DMS153 (cell line): ENCODE measurements around the gene CEP131.

Source experiments
- DNase-seq: peaks from one replicate; lab custom pipeline; 2025; lab: John Stamatoyannopoulos, UW

The CEP131 gene

DNA sequence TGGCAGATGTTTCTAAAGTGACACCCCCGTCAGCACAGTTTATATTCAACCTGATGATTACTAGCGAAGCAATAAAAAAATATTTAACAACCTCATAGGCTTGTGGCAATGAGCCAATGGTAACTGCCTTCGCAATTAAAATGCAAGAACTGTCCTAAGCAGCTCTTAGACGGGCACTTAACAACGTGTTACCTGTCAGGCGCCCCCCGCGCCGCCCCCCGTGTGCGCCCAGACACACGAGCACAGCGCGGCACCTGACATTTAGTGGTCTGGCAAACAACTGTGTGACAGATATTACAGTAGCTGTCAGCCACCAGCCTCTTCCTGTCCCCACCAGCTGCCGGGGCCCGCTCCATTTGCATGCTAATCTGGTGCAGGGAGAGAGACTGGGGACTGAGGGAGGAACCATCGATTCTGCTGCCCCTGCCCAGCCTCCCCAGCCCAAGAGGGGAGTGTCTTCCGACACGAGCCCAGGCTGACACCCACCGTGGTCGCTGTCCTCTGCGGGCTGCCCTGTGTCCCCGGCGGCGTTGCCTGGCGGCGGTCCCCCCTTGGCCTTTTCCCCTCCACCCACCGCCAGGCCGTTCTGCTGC is 29.0 kb upstream of the CEP131 start:
- DNase-seq = peak; percentile 82

GRCh38 chr17:81251094-81251708 is 28.4 kb upstream of the CEP131 start:
- DNase-seq = no peak

DNA sequence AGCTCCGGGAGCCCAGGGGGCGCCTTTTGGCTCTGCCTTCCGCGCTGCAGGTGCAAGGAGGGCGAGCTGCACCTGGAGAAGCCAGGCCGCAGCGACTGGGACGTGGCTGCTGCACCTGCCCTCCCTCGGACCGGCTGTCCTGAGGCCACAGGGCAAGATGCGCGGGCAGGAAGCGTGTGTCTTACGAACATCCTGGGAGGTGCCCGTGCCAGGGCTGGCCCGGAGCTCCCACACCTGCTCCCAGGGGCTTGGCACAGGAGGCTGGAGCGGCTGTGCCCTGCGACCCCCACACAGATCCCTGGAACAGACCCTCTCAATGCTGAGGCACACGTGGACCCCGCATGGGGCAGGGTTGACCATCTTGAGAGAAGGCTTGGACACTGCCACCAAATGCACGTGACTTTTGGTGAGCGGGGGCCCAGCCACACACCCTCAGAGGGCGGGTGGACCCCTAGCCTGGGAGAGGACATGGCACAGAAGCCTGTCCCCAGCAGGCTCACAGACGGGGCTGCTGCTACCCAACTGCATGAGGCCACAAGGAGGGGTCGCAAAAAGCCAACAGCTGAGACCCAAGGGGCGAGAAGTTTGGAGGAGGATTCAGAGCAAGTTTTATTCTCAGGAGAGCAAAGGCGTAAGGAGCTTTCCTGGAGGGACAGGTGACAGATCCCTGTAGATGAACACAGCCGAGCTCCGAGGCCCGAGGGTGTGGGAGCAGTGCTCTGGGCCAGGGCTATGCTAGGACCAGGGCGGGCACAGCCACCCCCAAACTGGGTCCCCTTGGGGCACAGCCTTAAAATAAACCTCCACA is 27.7 kb upstream of the CEP131 start:
- DNase-seq = peak; percentile 15

- no peak for DNase-seq
Measured at GRCh38 chr17:81249223-81250040, 26.7 kb upstream of the CEP131 start.

DNA sequence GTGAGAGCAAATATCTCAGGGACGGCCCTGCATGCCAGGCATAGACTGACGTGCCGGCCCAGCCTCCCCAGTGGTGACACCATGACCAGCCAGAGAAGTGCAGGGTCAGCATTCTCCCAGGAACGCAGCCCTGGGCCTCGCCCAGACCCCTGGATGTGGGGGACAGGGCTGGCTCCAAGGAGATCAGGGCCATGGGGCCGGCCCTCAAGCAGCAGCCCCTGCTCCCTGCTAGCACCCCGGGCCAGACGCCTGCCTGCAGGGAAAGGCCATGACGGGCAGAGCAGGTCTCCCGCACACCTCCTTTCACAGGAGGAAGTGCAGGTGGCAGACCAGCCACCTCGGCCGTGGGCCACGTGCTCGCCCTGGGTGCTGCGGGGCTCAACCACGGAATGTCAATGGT is 25.9 kb upstream of the CEP131 start:
- no peak for DNase-seq

DNA sequence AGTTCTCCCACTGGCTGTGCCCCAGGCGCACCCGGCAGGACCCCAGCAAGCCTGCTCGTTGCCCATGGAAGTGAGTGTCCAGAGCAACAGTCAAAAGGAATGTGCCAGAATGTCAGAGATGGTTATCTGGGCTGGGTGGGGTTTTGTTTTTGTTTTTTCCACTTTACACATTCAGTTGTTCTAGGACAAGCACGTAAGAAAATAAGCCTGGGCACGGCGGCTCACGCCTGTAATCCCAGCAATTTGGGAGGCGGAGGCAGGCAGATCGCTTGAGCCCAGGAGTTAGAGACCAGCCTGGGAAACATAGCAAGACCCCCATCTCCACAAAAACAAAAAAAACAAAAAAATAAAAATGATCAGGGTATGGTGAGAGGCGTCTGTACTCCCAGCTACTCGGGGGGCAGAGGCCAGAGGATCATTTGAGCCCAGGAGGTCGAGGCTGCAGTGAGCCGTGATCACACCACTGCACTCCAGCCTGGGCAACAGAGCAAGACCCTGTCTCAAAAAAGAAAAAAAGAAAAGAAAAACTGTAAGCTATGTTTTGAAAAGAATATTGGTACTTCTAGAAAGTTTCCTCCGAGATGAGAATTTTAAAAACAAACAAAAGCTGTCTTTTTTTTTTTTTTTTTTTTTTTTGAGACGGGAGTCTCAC is 24.7 kb upstream of the CEP131 start:
- DNase-seq = no peak

DNA sequence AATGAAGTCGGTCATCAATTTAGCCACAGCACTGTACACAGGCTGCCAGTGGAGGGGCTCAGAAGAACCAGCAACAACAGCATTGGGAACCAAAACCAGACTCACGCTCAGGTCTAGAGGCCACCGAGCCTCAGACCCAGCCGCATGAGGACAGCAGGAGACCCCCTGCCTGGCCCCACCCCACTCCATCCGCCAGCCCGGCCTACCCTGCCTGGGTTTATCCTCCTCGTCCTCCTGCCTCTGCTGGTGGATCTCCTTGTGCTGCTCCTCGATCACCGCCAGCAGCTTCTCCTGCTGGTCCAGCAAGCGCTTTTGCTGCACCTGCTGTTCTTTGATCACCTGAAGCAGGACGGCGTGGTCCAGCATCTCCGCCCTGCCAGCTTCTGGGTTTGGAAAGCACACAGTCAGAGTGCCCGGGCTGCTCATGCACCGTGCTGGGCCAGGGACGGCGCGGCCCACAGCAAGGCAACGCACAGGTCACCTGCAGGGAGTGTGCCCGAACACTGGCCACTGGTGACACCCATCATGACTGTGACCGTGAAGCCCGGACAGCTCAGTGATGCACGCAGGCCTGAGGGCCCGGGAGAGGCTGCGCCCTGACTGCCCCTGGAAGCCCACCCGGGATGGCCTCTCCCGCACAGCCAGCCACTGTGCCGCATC is 24.0 kb upstream of the CEP131 start:
- no peak for DNase-seq

DNA sequence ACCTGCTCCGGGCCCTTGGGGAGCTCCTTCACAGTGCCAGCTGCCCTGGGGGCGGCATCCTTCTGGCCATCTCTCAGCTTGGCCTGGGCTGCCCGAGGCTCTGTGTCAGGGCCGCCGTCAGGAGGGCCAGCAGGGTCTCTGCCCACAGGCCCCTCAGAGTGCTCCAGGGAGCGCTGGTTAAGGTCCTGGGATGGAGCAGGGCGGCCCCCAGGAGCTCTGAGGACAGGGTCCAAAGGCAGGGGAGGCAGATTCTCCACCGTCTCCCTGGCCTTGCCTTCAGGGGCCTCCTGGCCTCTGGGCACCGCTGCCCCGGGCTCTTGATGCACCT is 23.5 kb upstream of the CEP131 start:
- DNase-seq = no peak

DNA sequence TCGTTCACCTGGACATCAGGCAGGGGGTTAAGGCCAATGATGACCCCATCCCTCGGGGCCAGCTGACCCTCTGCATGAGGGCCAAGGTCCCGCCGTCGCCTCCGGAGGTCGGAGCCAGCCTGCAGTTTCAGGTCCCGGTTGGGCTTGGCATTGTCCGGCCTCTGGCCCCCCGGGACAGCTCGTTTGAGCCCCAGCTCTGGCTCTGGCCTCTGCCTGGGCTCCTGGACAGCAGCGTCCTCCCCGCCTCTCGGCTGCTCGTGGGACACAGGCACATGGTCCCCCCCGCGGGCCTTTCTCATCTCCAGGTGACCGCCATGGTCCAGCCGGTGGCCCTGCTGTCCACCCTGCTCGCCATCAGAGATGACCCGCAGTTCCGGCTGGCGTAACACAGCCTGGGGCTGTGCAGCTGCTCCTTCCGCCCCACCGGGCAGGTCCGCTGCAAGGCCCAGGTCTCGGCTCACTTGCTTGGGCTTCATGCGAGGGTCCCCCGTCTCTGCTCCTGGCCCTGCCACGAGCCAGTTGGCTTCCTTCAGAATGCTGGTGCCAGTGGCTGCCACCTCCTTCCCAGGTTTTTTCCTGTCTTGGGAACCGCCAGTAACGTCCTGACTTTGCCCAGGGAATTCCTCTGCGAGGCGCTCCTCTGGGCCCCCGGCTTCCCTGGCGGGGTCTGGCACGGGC is 23.0 kb upstream of the CEP131 start:
- no peak for DNase-seq

GRCh38 chr17:81245024-81245664 is 22.4 kb upstream of the CEP131 start:
- no peak for DNase-seq

- DNase-seq = no peak
Measured at GRCh38 chr17:81244358-81245023, 21.7 kb upstream of the CEP131 start.

DNA sequence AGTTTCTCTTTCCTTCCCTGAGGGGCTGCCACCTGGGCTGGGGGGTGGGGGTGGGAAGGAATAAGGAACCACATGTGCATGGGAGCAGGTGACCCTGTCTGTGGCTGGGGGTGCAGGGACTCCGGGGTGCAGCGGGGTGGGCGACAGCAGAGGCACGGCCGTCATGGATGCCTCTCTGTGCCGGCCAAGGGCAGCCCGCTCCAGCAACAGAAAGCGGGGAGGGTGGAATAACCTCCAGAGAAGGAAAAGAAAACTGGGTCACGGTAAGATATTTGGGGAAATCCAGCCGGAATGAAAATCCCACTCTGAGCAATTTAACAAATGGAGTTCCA is 20.5 kb upstream of the CEP131 start:
- DNase-seq = no peak

GRCh38 chr17:81242421-81243332 is 19.9 kb upstream of the CEP131 start:
- DNase-seq = no peak

- peak; percentile 37 for DNase-seq
Measured at GRCh38 chr17:81241648-81242420, 19.1 kb upstream of the CEP131 start.

GRCh38 chr17:81241203-81241602 is 18.4 kb upstream of the CEP131 start:
- DNase-seq = no peak

DNA sequence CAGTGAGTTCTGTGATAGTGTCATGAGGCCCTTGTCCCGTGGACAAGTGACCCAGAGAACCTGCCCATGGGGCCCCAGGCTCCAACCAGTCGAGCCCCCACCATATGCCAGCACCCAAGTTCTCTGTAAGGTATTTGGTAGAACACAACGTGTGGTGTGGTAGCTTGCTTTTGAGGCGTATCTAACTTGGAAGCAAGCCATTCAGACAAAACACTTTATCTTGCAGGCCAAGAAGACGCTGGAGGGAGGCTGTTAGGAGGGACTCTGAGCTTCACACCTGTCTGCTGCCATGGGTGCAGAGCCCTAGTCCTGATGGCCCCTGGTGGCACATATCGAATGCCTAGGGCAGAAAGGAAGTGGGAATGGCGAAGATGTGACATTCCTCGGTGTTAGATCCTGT is 18.0 kb upstream of the CEP131 start:
- no peak for DNase-seq

DNA sequence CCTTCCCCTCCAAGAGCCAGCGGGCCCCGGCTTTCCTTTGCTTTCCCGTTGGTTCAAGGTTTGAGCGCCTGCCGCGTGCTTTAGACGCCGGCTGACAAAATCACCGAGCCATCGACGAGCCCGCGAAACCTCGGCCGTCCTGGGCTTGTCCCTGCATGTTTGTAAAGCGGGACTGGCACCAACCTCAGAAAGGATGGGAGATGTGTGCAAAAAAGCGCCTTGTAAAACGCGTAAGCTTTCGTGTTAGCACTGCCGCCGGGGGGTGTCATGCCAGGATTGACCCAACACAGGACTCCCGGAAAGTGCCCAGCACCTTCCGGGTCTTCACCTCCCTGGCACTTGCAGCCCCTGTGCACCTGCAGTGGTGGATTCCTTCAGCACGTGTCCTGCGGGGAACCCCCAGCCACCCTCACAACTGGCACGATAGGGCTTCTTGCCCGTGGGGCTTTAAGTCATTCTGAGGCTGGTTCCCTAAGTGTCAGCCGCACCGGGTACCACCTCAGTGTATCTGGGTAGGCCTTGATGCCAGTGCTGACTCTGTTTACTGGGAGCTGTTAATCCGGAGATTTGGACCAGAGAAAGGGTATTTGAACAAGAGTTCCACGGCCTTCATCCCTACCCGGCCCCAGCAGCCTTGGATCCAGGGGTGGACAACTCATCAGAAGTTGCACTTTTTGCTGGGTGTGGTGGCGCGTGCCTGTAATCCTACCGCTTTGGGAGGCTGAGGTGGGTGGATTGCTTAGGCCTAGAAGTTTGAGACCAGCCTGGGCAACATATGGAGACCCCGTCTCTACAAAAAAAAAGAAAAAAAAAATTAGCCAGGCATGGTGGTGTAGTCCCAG is 17.2 kb upstream of the CEP131 start:
- no peak for DNase-seq
